H9 (cell line): ENCODE results near the gene MRGPRD. TPM values are rescaled to one million over a fixed set of nuclear protein-coding genes. Genes with fewer than 3 reads are reported as not detected.

ENCODE experiments used
- DNase-seq: peaks from one replicate; pipeline ENCODE4 v3.0.0-alpha.2; 2017
- H2AFZ ChIP-seq: one replicate; pipeline ENCODE4 v1.6.1; 2013; ENCODE audit warnings: mild to moderate bottlenecking, low read length, control low read depth, moderate library complexity
- H2AK5ac ChIP-seq: 2 replicates; pipeline ENCODE4 v1.6.1; 2013; ENCODE audit warnings: low read length, control low read depth, mixed read lengths; ENCODE audit not compliant: insufficient read length
- H2BK120ac ChIP-seq: one replicate; pipeline ENCODE4 v1.6.1; 2013; ENCODE audit warnings: low read depth, mild to moderate bottlenecking, low read length, control low read depth, inconsistent platforms; ENCODE audit not compliant: poor library complexity, severe bottlenecking
- H2BK12ac ChIP-seq: 2 replicates; pipeline ENCODE4 v1.6.1; 2013; ENCODE audit warnings: low read length, control low read depth, mixed read lengths, low read depth; ENCODE audit not compliant: insufficient read length
- H2BK15ac ChIP-seq: 2 replicates; pipeline ENCODE4 v1.6.1; 2013; ENCODE audit warnings: low read depth, low read length, control low read depth
- H2BK20ac ChIP-seq: one replicate; pipeline ENCODE4 v1.6.1; 2013; ENCODE audit warnings: low read depth, mild to moderate bottlenecking, low read length, control low read depth, inconsistent platforms; ENCODE audit not compliant: poor library complexity, severe bottlenecking
- H2BK5ac ChIP-seq: 2 replicates; pipeline ENCODE4 v1.6.1; 2013; ENCODE audit warnings: low read length, control low read depth, mixed read lengths; ENCODE audit not compliant: insufficient read length
- H3K14ac ChIP-seq: 2 replicates; pipeline ENCODE4 v1.6.1; 2013; ENCODE audit warnings: low read length, control low read depth; ENCODE audit not compliant: insufficient read depth
- H3K18ac ChIP-seq: 2 replicates; pipeline ENCODE4 v1.6.1; 2013; ENCODE audit warnings: low read depth, mild to moderate bottlenecking, mixed read lengths, low read length, control low read depth; ENCODE audit not compliant: insufficient read length
- H3K23ac ChIP-seq: 2 replicates; pipeline ENCODE4 v1.6.1; 2013; ENCODE audit warnings: low read length, control low read depth, mixed read lengths, low read depth; ENCODE audit not compliant: insufficient read length
- H3K23me2 ChIP-seq: 2 replicates; pipeline ENCODE4 v1.6.1; 2013; ENCODE audit warnings: low read depth, mild to moderate bottlenecking, mixed read lengths, low read length, control low read depth; ENCODE audit not compliant: insufficient read length, poor library complexity, severe bottlenecking
- H3K27ac ChIP-seq: 2 replicates; pipeline ENCODE4 v1.5.1; 2013; ENCODE audit warnings: low read length, control low read depth, mixed read lengths, low read depth; ENCODE audit not compliant: insufficient read length
- H3K27me3 ChIP-seq: 2 replicates; pipeline ENCODE4 v1.6.1; 2013; ENCODE audit warnings: low read length, control low read depth, inconsistent platforms; ENCODE audit not compliant: insufficient read depth
- H3K4ac ChIP-seq: 2 replicates; pipeline ENCODE4 v1.6.1; 2013; ENCODE audit warnings: low read depth, mild to moderate bottlenecking, control low read depth, inconsistent platforms, low read length, moderate library complexity
- H3K4me1 ChIP-seq: 2 replicates; pipeline ENCODE4 v1.6.1; 2013; ENCODE audit warnings: low read length, control low read depth, inconsistent platforms; ENCODE audit not compliant: insufficient read depth
- H3K4me2 ChIP-seq: 2 replicates; pipeline ENCODE4 v1.6.1; 2013; ENCODE audit warnings: low read length, control low read depth, mixed read lengths; ENCODE audit not compliant: insufficient read length, insufficient read depth
- H3K56ac ChIP-seq: 2 replicates; pipeline ENCODE4 v1.6.1; 2013; ENCODE audit warnings: low read depth, mild to moderate bottlenecking, mixed read lengths, low read length, control low read depth; ENCODE audit not compliant: insufficient read length
- H3K79me1 ChIP-seq: 2 replicates; pipeline ENCODE4 v1.6.1; 2013; ENCODE audit warnings: low read depth, mild to moderate bottlenecking, moderate library complexity, low read length, control low read depth, inconsistent platforms; ENCODE audit not compliant: insufficient read depth, poor library complexity, severe bottlenecking
- H3K79me2 ChIP-seq: 2 replicates; pipeline ENCODE4 v1.6.1; 2013; ENCODE audit warnings: low read length, control low read depth, inconsistent platforms; ENCODE audit not compliant: insufficient read depth
- H3K9ac ChIP-seq: 2 replicates; pipeline ENCODE4 v1.6.1; 2013; ENCODE audit warnings: low read length, control low read depth, mixed read lengths; ENCODE audit not compliant: insufficient read length; ENCODE audit errors: extremely low read depth
- H3K9me3 ChIP-seq: one replicate; pipeline ENCODE4 v1.6.1; 2013; ENCODE audit warnings: low read depth, low read length, inconsistent platforms; ENCODE audit not compliant: control insufficient read depth
- H3T11ph ChIP-seq: one replicate; pipeline ENCODE4 v1.6.1; 2013; ENCODE audit warnings: mild to moderate bottlenecking, low read length, control low read depth, inconsistent platforms
- H4K20me1 ChIP-seq: one replicate; pipeline ENCODE4 v1.6.1; 2013; ENCODE audit not compliant: control insufficient read depth, insufficient read length, insufficient read depth
- H4K5ac ChIP-seq: 2 replicates; pipeline ENCODE4 v1.6.1; 2013; ENCODE audit warnings: low read depth, mild to moderate bottlenecking, mixed read lengths, low read length, control low read depth; ENCODE audit not compliant: insufficient read length
- H4K8ac ChIP-seq: replicated peaks from 2 replicates; pipeline ENCODE4 v1.6.1; 2013; ENCODE audit warnings: low read length, control low read depth, mixed read lengths, low read depth; ENCODE audit not compliant: insufficient read length
- H4K91ac ChIP-seq: 2 replicates; pipeline ENCODE4 v1.6.1; 2013; ENCODE audit warnings: low read depth, mild to moderate bottlenecking, moderate library complexity, mixed read lengths, low read length, control low read depth; ENCODE audit not compliant: insufficient read length
- H3K27ac Mint-ChIP-seq, 3 experiments: 2 replicates in 2 of 3; 3 replicates in 1 of 3; pipeline ENCODE4 v1.8.0; 2020 to 2021; ENCODE audit warnings: mixed read lengths in 3 of 3, mild to moderate bottlenecking in 1 of 3, moderate library complexity in 1 of 3
- H3K27me3 Mint-ChIP-seq: 2 replicates; pipeline ENCODE4 v1.8.0; 2021; ENCODE audit warnings: low read depth, mild to moderate bottlenecking, moderate library complexity, mixed read lengths
- H3K36me3 Mint-ChIP-seq, 3 experiments: 2 replicates in 2 of 3; 3 replicates in 1 of 3; pipeline ENCODE4 v1.8.0; 2020 to 2021; ENCODE audit warnings: low read depth in 3 of 3, mixed read lengths in 3 of 3; ENCODE audit not compliant: insufficient read depth in 1 of 3
- H3K4me1 Mint-ChIP-seq, 2 experiments: 2 replicates each; pipeline ENCODE4 v1.8.0; 2020; ENCODE audit warnings: mixed read lengths in 2 of 2
- H3K4me3 Mint-ChIP-seq, 2 experiments: 2 replicates in 1 of 2; 3 replicates in 1 of 2; pipeline ENCODE4 v1.8.0; 2020 to 2021; ENCODE audit warnings: mild to moderate bottlenecking in 2 of 2, mixed read lengths in 2 of 2, moderate library complexity in 1 of 2
- H3K9me3 Mint-ChIP-seq, 2 experiments: 2 replicates in 1 of 2; 3 replicates in 1 of 2; pipeline ENCODE4 v1.8.0; 2020; ENCODE audit warnings: mild to moderate bottlenecking in 2 of 2, mixed read lengths in 2 of 2, moderate library complexity in 1 of 2
- WGBS: extraction: QIAGEN DNeasy Blood & Tissue Kit; methylation state at CpG from one replicate; pipeline ENCODE4 v1.1.7; 2013; ENCODE audit warnings: missing lambda C conversion rate, low lambda C conversion rate, mixed read lengths; ENCODE audit not compliant: insufficient read length; ENCODE audit errors: extremely low coverage; 5-methylcytosine and 5-hydroxymethylcytosine counted together
- total RNA-seq: library from RNA; stranded (reverse); gene quantifications from 2 replicates; pipeline ENCODE4 v1.2.1, GENCODE V29; 2021
- TF ChIP-seq, protein P1 (sequence below): fragments of 200-600 bp; sonication (generic); conservative IDR thresholded peaks from 3 replicates; pipeline ENCODE4 v1.8.0; 2021; ENCODE audit warnings: antibody characterized with exemption, mild to moderate bottlenecking

Gene MRGPRD
- total RNA-seq, 1 experiment from 2014 or later = not detected

DNA sequence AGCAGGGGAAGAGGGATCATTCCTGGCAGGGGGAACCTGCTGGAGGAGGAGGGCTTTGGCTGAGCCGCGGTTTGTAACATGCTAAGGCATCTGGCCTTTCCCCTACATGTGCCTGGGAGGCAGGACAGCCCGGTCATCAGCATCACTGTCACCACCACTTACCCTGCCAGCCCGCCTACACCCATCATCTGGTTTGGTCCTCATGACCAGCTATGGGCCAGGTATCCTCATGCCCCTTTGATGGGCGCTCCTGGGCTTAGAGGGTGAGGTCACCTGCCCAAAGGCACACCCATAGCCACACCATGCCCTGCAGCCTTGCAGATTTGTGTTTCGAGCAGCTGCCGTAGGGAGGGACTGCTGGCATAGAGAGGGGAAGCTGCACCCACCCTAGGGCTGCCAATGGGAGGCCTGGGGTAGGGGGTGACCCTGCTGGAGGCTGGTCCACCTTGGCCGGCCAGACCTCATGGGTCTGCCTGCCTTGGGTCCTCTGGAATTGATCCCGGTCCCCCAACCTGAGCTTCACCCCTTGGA lies 29.6 kb upstream of the MRGPRD start:
- no peak for DNase-seq
- H3T11ph ChIP-seq = no peak overlapping the region
- no peak overlapping the region for H4K5ac ChIP-seq
- peak overlapping the region; percentile 41 for H3K18ac ChIP-seq
- H2BK5ac ChIP-seq = no peak overlapping the region
- H3K4ac ChIP-seq = no peak overlapping the region
- H3K23me2 ChIP-seq = peaks cover 22% of the 10 kb centered on the region
- Mint-ChIP-seq H3K36me3 (peaks cover 0 to 1% (median 0%) of the 10 kb centered on the region in 3 experiments; a peak in 3 of 7 replicates), H3K9me3 (no peaks in the 10 kb centered on the region), H3K27me3 (peaks cover 7% of the 10 kb centered on the region), H3K4me1 (peaks cover 39 to 41% of the 10 kb centered on the region in 2 experiments), H3K27ac (no peak overlapping the region), H3K4me3 (no peak overlapping the region)
- H3K9ac ChIP-seq = no peak overlapping the region
- H4K20me1 ChIP-seq = no peaks in the 10 kb centered on the region
- no peaks in the 10 kb centered on the region for H3K79me1 ChIP-seq
- H3K27me3 ChIP-seq = no peaks in the 10 kb centered on the region
- H3K79me2 ChIP-seq = no peaks in the 10 kb centered on the region
- H2BK20ac ChIP-seq = no peak overlapping the region
- H4K8ac ChIP-seq = no peak overlapping the region
- no peak overlapping the region for H2BK15ac ChIP-seq
- H3K23ac ChIP-seq = no peak overlapping the region
- H3K27ac ChIP-seq = no peak overlapping the region
- H2AK5ac ChIP-seq = no peak overlapping the region
- no peak overlapping the region for H2AFZ ChIP-seq
- TF ChIP-seq, protein P1, sequence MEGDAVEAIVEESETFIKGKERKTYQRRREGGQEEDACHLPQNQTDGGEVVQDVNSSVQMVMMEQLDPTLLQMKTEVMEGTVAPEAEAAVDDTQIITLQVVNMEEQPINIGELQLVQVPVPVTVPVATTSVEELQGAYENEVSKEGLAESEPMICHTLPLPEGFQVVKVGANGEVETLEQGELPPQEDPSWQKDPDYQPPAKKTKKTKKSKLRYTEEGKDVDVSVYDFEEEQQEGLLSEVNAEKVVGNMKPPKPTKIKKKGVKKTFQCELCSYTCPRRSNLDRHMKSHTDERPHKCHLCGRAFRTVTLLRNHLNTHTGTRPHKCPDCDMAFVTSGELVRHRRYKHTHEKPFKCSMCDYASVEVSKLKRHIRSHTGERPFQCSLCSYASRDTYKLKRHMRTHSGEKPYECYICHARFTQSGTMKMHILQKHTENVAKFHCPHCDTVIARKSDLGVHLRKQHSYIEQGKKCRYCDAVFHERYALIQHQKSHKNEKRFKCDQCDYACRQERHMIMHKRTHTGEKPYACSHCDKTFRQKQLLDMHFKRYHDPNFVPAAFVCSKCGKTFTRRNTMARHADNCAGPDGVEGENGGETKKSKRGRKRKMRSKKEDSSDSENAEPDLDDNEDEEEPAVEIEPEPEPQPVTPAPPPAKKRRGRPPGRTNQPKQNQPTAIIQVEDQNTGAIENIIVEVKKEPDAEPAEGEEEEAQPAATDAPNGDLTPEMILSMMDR = no peak
- no peak overlapping the region for H4K91ac ChIP-seq
- WGBS = no CpG with 5 or more reads among the region's 9 CpGs
- peaks cover 2% of the 10 kb centered on the region; the same call in 1 of the 2 replicates for H3K4me1 ChIP-seq
- no peak overlapping the region for H3K56ac ChIP-seq
- no peak overlapping the region for H2BK12ac ChIP-seq
- no peak overlapping the region for H2BK120ac ChIP-seq
- H3K14ac ChIP-seq = peak overlapping the region; percentile 67
- no peaks in the 10 kb centered on the region for H3K9me3 ChIP-seq
- peak overlapping the region; percentile 16 for H3K4me2 ChIP-seq
